Spleen (tissue), 7 donors: Measurements from ENCODE around the gene ATP1A3.

Experiments
- POLR2A ChIP-seq, 3 donors: fragments of 450-650 bp; IDR thresholded peaks; one replicate each; pipeline ENCODE4 v1.5.1; 2017; ENCODE audit warnings: antibody characterized with exemption in 3 of 3, mild to moderate bottlenecking in 1 of 3
- TF ChIP-seq, protein P1 (sequence below), 11 experiments: fragments of 200-600 bp in 7 of 11; fragments of 450-650 bp in 4 of 11; sonication (generic) in 4 of 11; IDR thresholded peaks in 8 of 11; conservative IDR thresholded peaks in 3 of 11; 1 replicate in 7 of 11; 2 replicates in 4 of 11; pipeline versions ENCODE4 v1.4.0 to v1.8.0; 2016 to 2021; ENCODE audit warnings: antibody characterized with exemption in 11 of 11, inconsistent platforms in 4 of 11, mild to moderate bottlenecking in 1 of 11
- donor health status: DM: no; HTN: no; CAD: no; lungs with moderate emphysema.
- donor health status: DM: no; HTN: no; CAD: no.
- donor health status: DM: no; HTN: no; CAD: no.

DNA sequence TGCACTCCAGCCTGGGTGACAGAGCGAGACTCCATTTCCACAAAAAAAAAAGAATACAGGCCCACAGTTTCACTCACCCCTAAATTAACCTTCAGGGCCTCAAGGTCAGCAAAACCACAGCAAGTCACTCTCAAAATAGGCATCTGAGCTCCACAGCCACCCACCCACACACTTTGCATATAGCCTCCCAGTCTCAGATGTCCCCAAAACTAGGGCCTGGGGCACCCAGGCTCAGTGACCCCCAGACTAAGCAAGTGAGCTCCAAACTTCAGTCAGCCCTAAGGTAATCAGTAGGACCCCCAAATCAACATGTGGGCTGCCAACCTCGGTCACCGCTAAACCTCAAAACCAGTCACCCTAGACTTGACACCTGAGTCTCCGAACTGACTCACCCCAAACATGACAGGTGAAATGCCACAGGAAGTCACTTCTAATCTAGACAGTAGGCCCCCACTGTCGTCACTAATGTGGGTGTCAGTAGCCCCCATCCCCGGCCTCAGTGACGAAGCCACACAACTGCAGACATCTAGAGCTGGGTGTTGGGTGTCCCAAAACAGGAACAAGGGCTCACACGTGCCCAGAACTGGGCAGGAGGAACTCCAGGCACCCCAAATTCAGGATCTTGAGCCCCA is 48.8 kb downstream of the ATP1A3 start:
- TF ChIP-seq, protein P1, sequence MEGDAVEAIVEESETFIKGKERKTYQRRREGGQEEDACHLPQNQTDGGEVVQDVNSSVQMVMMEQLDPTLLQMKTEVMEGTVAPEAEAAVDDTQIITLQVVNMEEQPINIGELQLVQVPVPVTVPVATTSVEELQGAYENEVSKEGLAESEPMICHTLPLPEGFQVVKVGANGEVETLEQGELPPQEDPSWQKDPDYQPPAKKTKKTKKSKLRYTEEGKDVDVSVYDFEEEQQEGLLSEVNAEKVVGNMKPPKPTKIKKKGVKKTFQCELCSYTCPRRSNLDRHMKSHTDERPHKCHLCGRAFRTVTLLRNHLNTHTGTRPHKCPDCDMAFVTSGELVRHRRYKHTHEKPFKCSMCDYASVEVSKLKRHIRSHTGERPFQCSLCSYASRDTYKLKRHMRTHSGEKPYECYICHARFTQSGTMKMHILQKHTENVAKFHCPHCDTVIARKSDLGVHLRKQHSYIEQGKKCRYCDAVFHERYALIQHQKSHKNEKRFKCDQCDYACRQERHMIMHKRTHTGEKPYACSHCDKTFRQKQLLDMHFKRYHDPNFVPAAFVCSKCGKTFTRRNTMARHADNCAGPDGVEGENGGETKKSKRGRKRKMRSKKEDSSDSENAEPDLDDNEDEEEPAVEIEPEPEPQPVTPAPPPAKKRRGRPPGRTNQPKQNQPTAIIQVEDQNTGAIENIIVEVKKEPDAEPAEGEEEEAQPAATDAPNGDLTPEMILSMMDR (IDR thresholded peaks at IDR 0.05 in 8 of 11, conservative IDR thresholded peaks at IDR 0.05 in 3 of 11): no peak
- no peak for TF ChIP-seq POLR2A (IDR thresholded peaks at IDR 0.05)
